ENCODE data around the gene HAPSTR1.
"Not testable (repeated sequence)": the region's sequence is repeated elsewhere in the genome, so short reads cannot be mapped to it uniquely, and the experiment has no call there.

Gene HAPSTR1

GRCh38 chr16:9090960-9091866, at the start of gene HAPSTR1:
Gene HAPSTR1, plus strand, starts transcription at chr16:9091644. Its CDS starts 401 bp downstream, at chr16:9092045.
- peak; percentile 97 to 100 (median 99) for DNase-seq

- DNase-seq, result no peak
Observed at GRCh38 chr16:9042533-9042932, 48.9 kb upstream of the HAPSTR1 start.

GRCh38 chr16:9042964-9043680, 48.3 kb upstream of the HAPSTR1 start:
- DNase-seq, result no peak

- DNase-seq, result not testable (repeated sequence)
Observed at GRCh38 chr16:9045562-9045961, 45.9 kb upstream of the HAPSTR1 start.

- no peak for DNase-seq
Observed at GRCh38 chr16:9046667-9047055, 44.8 kb upstream of the HAPSTR1 start.

GRCh38 chr16:9047689-9048301, 43.6 kb upstream of the HAPSTR1 start:
- DNase-seq, result peak in 2 of 3 experiments; percentile 21 to 48

- no peak for DNase-seq
Observed at GRCh38 chr16:9048302-9048700, 43.1 kb upstream of the HAPSTR1 start.

GRCh38 chr16:9049241-9049640, 42.2 kb upstream of the HAPSTR1 start:
- DNase-seq, result no peak

- DNase-seq, result no peak
Observed at GRCh38 chr16:9050102-9050830, 41.2 kb upstream of the HAPSTR1 start.

- DNase-seq, result peak in 1 of 3 experiments; percentile 2
Observed at GRCh38 chr16:9053006-9053601, 38.3 kb upstream of the HAPSTR1 start.

- DNase-seq, result no peak
Observed at GRCh38 chr16:9054460-9054859, 37.0 kb upstream of the HAPSTR1 start.

GRCh38 chr16:9055115-9055514, 36.3 kb upstream of the HAPSTR1 start:
- DNase-seq, result no peak

- DNase-seq, result no peak
Observed at GRCh38 chr16:9055661-9056060, 35.8 kb upstream of the HAPSTR1 start.

GRCh38 chr16:9056061-9056460, 35.4 kb upstream of the HAPSTR1 start:
- no peak for DNase-seq

GRCh38 chr16:9058211-9058610, 33.2 kb upstream of the HAPSTR1 start:
- DNase-seq, result no peak

- no peak for DNase-seq
Observed at GRCh38 chr16:9060225-9060624, 31.2 kb upstream of the HAPSTR1 start.

- peak in 2 of 3 experiments; percentile 40 to 41 for DNase-seq
Observed at GRCh38 chr16:9061358-9061813, 30.1 kb upstream of the HAPSTR1 start.

GRCh38 chr16:9062301-9062700, 29.1 kb upstream of the HAPSTR1 start:
- no peak for DNase-seq

GRCh38 chr16:9065077-9065476, 26.4 kb upstream of the HAPSTR1 start:
- no peak for DNase-seq

- DNase-seq, result no peak
Observed at GRCh38 chr16:9068886-9069285, 22.6 kb upstream of the HAPSTR1 start.

- DNase-seq, result no peak
Observed at GRCh38 chr16:9070254-9070653, 21.2 kb upstream of the HAPSTR1 start.

- no peak for DNase-seq
Observed at GRCh38 chr16:9071377-9071776, 20.1 kb upstream of the HAPSTR1 start.
